ENCODE data around the gene C10orf90.

The C10orf90 gene

DNA sequence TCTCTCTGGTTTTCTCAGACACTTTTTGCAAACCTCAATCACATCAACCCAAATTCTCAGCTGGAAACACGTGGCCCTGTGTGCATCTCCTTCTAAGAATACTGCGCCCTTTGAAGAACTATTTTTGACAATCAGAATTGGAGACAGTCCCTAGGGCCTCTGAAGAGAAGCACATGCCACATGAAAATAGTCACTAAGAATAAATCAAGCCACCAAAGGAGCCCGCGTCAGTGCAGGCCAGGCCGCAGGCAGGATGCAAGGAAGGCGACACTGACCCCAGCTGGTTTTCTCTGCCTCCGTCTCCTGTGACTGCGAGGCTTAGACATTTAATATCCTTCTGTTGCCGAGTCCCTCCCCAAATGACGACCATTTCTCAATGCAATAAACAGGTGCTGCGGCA is 194.2 kb downstream of the C10orf90 start:
- no peak overlapping the region for H3K27ac ChIP-seq
- no peak for TF ChIP-seq ZFX (IDR thresholded peaks at IDR 0.05; ENCODE audit: borderline replicate concordance)
- TF ChIP-seq, protein P1, sequence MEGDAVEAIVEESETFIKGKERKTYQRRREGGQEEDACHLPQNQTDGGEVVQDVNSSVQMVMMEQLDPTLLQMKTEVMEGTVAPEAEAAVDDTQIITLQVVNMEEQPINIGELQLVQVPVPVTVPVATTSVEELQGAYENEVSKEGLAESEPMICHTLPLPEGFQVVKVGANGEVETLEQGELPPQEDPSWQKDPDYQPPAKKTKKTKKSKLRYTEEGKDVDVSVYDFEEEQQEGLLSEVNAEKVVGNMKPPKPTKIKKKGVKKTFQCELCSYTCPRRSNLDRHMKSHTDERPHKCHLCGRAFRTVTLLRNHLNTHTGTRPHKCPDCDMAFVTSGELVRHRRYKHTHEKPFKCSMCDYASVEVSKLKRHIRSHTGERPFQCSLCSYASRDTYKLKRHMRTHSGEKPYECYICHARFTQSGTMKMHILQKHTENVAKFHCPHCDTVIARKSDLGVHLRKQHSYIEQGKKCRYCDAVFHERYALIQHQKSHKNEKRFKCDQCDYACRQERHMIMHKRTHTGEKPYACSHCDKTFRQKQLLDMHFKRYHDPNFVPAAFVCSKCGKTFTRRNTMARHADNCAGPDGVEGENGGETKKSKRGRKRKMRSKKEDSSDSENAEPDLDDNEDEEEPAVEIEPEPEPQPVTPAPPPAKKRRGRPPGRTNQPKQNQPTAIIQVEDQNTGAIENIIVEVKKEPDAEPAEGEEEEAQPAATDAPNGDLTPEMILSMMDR (IDR thresholded peaks at IDR 0.05), result no peak

DNA sequence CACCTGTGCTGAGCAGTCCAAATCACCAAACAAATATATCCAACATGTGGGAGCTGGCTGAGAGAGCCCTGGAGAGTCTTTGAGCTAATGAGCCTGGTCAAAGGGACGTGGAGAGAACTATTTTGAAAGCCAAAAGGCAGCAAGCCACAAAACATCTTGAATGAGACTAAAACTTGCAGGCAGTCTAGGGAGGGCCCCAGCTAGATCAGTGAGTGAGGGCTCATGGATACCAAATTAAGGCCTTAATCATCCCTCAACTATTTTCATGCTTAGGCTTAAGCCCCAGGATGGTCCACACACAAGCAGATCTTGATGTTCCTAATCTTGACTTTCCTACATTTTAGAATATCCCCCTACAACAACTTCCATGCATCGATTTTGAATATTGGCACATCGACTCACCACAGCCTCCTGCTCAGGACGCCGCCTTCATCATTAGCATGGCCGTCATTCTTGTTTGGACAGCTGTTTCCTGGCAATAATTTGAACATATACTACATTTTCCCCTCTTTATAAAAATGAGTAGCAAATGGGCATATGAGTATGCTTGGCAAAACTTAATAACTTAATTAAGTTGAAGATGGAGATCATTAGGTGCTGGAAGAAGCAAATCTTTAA is 195.3 kb downstream of the C10orf90 start:
- no peak for TF ChIP-seq ZFX (IDR thresholded peaks at IDR 0.05; ENCODE audit: borderline replicate concordance)
- TF ChIP-seq, protein P1 (IDR thresholded peaks at IDR 0.05), result no peak
- no peak overlapping the region for H3K27ac ChIP-seq

DNA sequence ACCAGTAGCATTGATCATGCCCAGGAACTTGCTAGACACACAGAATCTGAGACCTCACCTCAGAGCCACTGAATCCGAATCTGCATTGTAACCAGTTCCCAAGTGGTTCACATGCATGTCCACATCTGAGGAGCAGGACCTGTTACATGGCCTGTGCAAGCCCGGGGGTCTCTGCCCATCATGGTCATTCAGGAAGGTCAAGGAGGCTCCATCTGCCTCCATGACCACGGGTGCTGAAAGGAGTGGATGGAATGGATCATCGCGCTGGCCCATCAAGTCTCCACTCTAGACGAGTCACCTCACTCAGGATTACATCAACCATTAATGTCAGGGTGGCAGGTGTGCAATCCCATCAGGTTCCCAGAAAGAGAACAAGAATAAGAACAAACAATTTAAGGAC is 196.5 kb downstream of the C10orf90 start:
- TF ChIP-seq, protein P1 (IDR thresholded peaks at IDR 0.05), result no peak
- no peak for TF ChIP-seq ZFX (IDR thresholded peaks at IDR 0.05; ENCODE audit: borderline replicate concordance)
- no peak overlapping the region for H3K27ac ChIP-seq

DNA sequence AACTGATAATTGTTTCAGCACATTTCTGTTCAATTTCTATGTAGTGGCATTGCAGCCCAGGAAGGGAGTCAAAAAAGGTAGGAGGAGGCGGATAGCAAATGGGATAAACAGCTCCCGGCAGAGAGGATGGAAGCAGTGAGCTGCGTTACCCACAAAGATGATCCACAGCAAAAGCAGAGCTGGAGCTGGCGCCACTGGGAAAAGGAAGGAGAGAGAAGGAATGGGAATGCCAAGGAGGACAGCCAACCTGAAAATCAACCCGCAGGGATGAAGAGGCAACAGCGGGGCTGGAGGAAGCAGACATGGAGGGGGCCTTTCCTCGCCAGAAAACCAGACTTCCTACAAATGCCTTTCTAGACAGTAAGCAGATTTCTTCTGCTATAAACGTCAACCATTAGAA is 199.5 kb downstream of the C10orf90 start:
- no peak for TF ChIP-seq ZFX (IDR thresholded peaks at IDR 0.05; ENCODE audit: borderline replicate concordance)
- TF ChIP-seq, protein P1 (IDR thresholded peaks at IDR 0.05), result no peak
- no peak overlapping the region for H3K27ac ChIP-seq

DNA sequence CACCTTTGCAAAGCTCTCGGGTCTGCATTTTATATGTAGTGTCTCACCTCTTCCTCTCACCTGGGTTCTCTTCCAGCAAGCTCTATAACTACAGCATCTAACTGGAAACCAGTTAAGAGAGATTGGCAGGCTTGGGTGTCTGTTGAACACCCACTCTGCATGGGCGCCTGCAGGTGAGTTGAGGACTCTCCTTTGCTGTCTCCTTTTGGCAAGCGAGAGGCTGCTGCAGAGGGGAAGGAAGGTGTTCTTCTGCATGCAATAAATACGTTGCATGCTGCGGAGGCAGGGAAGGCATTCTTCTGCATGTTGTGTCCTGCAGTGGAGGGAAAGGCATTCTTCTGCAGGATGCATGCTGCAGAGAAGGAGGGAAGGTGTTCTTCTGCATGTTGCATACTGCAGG is 200.8 kb downstream of the C10orf90 start:
- TF ChIP-seq, protein P1 (IDR thresholded peaks at IDR 0.05), result no peak
- no peak for TF ChIP-seq ZFX (IDR thresholded peaks at IDR 0.05; ENCODE audit: borderline replicate concordance)
- H3K27ac ChIP-seq, result no peak overlapping the region

DNA sequence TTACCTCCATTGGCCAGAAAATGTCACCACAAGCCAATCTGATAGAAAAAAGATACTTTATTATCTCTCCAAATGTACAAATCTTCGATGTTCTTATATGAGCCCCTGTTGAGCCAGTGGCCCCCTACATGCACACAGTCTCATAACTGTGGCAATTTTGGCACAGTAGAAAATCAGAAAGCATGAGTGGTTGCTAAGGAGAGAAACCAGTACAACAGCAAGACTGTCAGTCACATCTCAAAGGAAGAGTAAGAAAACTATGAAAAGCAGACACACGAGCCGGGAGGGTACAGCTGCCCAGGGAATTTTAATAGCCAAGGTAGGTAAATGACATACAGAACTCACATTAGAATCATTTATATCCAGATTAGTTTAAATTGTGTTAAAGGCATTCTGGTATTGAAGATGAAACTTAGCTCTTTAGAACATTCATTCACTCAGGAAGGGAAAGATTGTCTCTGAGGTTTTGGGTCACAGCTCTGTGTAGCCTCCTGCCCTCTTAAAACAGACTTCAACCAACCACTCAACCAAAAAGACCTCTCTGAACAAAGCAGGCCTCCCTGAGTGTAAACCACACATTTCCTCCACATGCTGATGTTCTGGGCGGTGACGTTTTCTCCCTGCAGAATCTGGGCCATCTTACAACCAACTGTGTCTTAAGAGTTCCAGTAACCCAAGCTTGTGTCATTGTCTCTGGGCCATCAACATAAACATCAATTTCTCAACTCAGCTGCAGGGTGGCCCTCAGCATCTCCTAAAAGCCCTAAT is 201.4 kb downstream of the C10orf90 start:
- no peak for TF ChIP-seq ZFX (IDR thresholded peaks at IDR 0.05; ENCODE audit: borderline replicate concordance)
- TF ChIP-seq, protein P1 (IDR thresholded peaks at IDR 0.05), result no peak

DNA sequence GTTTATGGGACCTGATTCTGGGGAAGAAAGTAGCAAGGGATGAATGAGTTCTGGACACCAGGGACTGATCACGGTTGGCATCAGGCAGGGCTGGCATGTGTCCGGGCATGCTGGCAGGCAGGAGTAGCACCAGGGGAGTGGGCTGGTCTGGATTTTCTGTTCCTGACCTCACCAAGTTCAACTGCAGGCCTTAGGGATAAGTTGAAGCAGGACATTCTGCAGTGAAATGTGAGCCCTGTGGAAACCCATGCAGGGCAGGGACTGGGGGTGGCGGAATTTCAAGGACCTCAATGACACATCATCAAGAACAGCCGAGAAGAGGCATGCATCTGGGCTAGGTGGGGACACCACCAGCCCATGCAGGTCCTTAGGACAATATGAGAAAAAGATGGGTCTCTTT is 202.0 kb downstream of the C10orf90 start:
- no peak overlapping the region for H3K27ac ChIP-seq

More for the DNA sequence above, 201.4 kb downstream of the C10orf90 start:
- H3K27ac ChIP-seq, result no peak overlapping the region

More for the DNA sequence above, 202.0 kb downstream of the C10orf90 start:
- TF ChIP-seq, protein P1 (IDR thresholded peaks at IDR 0.05), result no peak
- no peak for TF ChIP-seq ZFX (IDR thresholded peaks at IDR 0.05; ENCODE audit: borderline replicate concordance)

Data from 22Rv1 (cell line).